ENCODE measurements around the gene NTM.

Gene NTM

GRCh38 chr11:131883332-131883731 is 512.9 kb downstream of the NTM start (continued):
- TF ChIP-seq, protein P1, sequence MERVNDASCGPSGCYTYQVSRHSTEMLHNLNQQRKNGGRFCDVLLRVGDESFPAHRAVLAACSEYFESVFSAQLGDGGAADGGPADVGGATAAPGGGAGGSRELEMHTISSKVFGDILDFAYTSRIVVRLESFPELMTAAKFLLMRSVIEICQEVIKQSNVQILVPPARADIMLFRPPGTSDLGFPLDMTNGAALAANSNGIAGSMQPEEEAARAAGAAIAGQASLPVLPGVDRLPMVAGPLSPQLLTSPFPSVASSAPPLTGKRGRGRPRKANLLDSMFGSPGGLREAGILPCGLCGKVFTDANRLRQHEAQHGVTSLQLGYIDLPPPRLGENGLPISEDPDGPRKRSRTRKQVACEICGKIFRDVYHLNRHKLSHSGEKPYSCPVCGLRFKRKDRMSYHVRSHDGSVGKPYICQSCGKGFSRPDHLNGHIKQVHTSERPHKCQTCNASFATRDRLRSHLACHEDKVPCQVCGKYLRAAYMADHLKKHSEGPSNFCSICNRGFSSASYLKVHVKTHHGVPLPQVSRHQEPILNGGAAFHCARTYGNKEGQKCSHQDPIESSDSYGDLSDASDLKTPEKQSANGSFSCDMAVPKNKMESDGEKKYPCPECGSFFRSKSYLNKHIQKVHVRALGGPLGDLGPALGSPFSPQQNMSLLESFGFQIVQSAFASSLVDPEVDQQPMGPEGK (tag by site-specific recombination; IDR thresholded peaks at IDR 0.05): no peak
- no peak for TF ChIP-seq ZNF654 (tag by site-specific recombination; IDR thresholded peaks at IDR 0.05; ENCODE audit: low read depth)
- no peak for TF ChIP-seq ZNF184 (tag by site-specific recombination; IDR thresholded peaks at IDR 0.05)
- no peak for TF ChIP-seq ZEB2 (tag by site-specific recombination; IDR thresholded peaks at IDR 0.05)

GRCh38 chr11:131884461-131885073 is 514.2 kb downstream of the NTM start:
- TF ChIP-seq ZNF114 (tag by site-specific recombination; IDR thresholded peaks at IDR 0.05): no peak
- TF ChIP-seq ZNF501 (tag by site-specific recombination; IDR thresholded peaks at IDR 0.05): no peak
- no peak for TF ChIP-seq ZNF155 (tag by site-specific recombination; IDR thresholded peaks at IDR 0.05)
- no peak for TF ChIP-seq ELK4 (IDR thresholded peaks at IDR 0.05; ENCODE audit: borderline replicate concordance, low read depth, low read length)
- TF ChIP-seq ZBTB17 (tag by site-specific recombination; IDR thresholded peaks at IDR 0.05): no peak
- TF ChIP-seq MZF1 (tag by site-specific recombination; IDR thresholded peaks at IDR 0.05; ENCODE audit: borderline replicate concordance): no peak
- TF ChIP-seq ZNF341 (tag by site-specific recombination; IDR thresholded peaks at IDR 0.05; ENCODE audit: low read depth): no peak
- no peak for TF ChIP-seq YY1 (tag by site-specific recombination; IDR thresholded peaks at IDR 0.05)
- no peak for TF ChIP-seq ZNF629 (tag by site-specific recombination; IDR thresholded peaks at IDR 0.05)
- TF ChIP-seq SP7 (tag by site-specific recombination; IDR thresholded peaks at IDR 0.05): no peak
- TF ChIP-seq ZNF707 (tag by site-specific recombination; IDR thresholded peaks at IDR 0.05): no peak
- no peak for TF ChIP-seq ZBTB6 (tag by site-specific recombination; IDR thresholded peaks at IDR 0.05)
- no peak overlapping the region for H3K4me3 ChIP-seq (ENCODE audit: low read depth, low read length)
- no peak overlapping the region for H3K27ac ChIP-seq (ENCODE audit: extremely low read depth, low read depth, low read length)
- H3K36me3 ChIP-seq (ENCODE audit: control insufficient read depth in 2 of 2, insufficient read depth in 1 of 2, low read length in 2 of 2): no peaks in the 10 kb centered on the region
- ChIA-PET POLR2A (no interaction called here), CTCF (interaction anchor here (0.6 to 1.2 kb wide), 2 partner anchors 17 to 36 kb away, joined by 3 to 8 read pairs; no protein-coding TSS in a partner anchor)
- peaks cover 2% of the 10 kb centered on the region; the same call in 1 of the 2 replicates for H3K4me1 ChIP-seq (ENCODE audit: control insufficient read depth, insufficient read depth, low read length)
- H3K9me3 ChIP-seq (ENCODE audit: control insufficient read depth, insufficient read depth, low read depth, low read length): no peaks in the 10 kb centered on the region

DNA sequence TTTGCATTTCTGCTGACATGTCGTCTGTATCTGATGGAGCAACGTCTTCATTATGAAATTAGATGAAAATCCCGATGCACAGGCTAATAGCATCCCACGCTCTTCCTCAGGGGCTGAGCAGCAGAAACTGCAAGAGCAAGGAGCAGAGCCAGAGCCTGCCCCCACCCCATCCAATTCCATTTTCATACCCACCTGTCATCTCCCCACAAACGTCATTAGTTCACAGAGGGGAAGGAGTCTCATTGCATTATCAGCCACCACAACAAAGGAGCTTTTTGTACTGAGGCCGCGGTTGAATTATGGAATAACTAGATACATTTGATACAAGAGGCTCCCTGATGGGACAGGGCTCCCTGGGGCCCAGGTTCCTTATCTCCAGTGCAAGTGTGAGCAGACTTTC is 515.0 kb downstream of the NTM start:
- TF ChIP-seq ZNF548 (tag by site-specific recombination; IDR thresholded peaks at IDR 0.05) (no peak), ZIC2 (tag by site-specific recombination; IDR thresholded peaks at IDR 0.05) (peak; percentile 32; the same call in 1 of the 2 replicates), ZNF560 (tag by site-specific recombination; IDR thresholded peaks at IDR 0.05; ENCODE audit: borderline replicate concordance) (no peak)
- POLR2A ChIA-PET: no interaction called here
- CTCF ChIA-PET: no interaction called here
- Histone ChIP-seq H3K4me3 (ENCODE audit: low read depth, low read length) (no peak overlapping the region), H3K9me3 (ENCODE audit: control insufficient read depth, insufficient read depth, low read depth, low read length) (no peaks in the 10 kb centered on the region), H3K36me3 (ENCODE audit: control insufficient read depth in 2 of 2, insufficient read depth in 1 of 2, low read length in 2 of 2) (no peaks in the 10 kb centered on the region), H3K27ac (ENCODE audit: extremely low read depth, low read depth, low read length) (no peak overlapping the region), H3K4me1 (ENCODE audit: control insufficient read depth, insufficient read depth, low read length) (peaks cover 4% of the 10 kb centered on the region; the same call in 1 of the 2 replicates)

Data from HEK293 (cell line).